Breast epithelium (tissue), 4 donors: ENCODE measurements around the gene MPC2. TPM values are rescaled to one million over a fixed set of nuclear protein-coding genes. Genes with fewer than 3 reads are reported as not detected.
"Not testable (repeated sequence)": the region's sequence is repeated elsewhere in the genome, so short reads cannot be mapped to it uniquely, and the experiment has no call there.

Source experiments
- DNase-seq, 2 donors: peaks; one replicate each; pipeline ENCODE4 v3.0.0-alpha.2; 2019; ENCODE audit warnings: low spot score in 2 of 2
- H3K27ac ChIP-seq, 2 donors: fragments of 200-600 bp; sonication (generic) in 1 of 2; one replicate each; pipeline ENCODE4 v1.5.1; 2016 to 2019; ENCODE audit warnings: mild to moderate bottlenecking in 1 of 2
- H3K27me3 ChIP-seq, 2 donors: fragments of 200-600 bp; sonication (generic) in 1 of 2; one replicate each; pipeline versions ENCODE4 v1.5.1 to v1.6.0; 2017 to 2019; ENCODE audit warnings: control low read depth in 1 of 2, mild to moderate bottlenecking in 1 of 2
- H3K36me3 ChIP-seq: fragments of 200-600 bp; one replicate; pipeline ENCODE4 v1.5.1; 2019
- H3K4me1 ChIP-seq, 2 donors: fragments of 200-600 bp; sonication (generic); one replicate each; pipeline ENCODE4 v1.5.1; 2016 to 2019; ENCODE audit warnings: control low read depth in 1 of 2
- H3K4me3 ChIP-seq, 3 donors: fragments of 200-600 bp; sonication (generic); 1 replicate in 2 of 3; 2 replicates in 1 of 3; pipeline ENCODE4 v1.5.1; 2016 to 2019; ENCODE audit warnings: mild to moderate bottlenecking in 3 of 3, moderate library complexity in 2 of 3
- H3K9me3 ChIP-seq, 2 donors: fragments of 200-600 bp; sonication (generic) in 1 of 2; one replicate each; pipeline ENCODE4 v1.5.1; 2016 to 2019; ENCODE audit warnings: control low read depth in 1 of 2
- CTCF ChIP-seq, 3 donors: fragments of 450-650 bp; IDR thresholded peaks; one replicate each; pipeline ENCODE4 v1.5.1; 2016 to 2017; ENCODE audit warnings: antibody characterized with exemption in 3 of 3, mild to moderate bottlenecking in 3 of 3, moderate library complexity in 3 of 3
- POLR2A ChIP-seq: fragments of 450-650 bp; IDR thresholded peaks from one replicate; pipeline ENCODE4 v1.6.1; 2016; ENCODE audit warnings: antibody characterized with exemption, mild to moderate bottlenecking, moderate library complexity
- POLR2AphosphoS5 ChIP-seq, 3 donors: sonication (generic); formaldehyde crosslinking; IDR thresholded peaks; one replicate each; pipeline ENCODE4 v1.6.1; 2017; ENCODE audit warnings: antibody characterized with exemption in 3 of 3
- intact Hi-C: fragments of 100-400 bp; cut with DNase I; formaldehyde crosslinking; loops from one replicate; pipeline ENCODE4 v1.15.1; 2023; ENCODE audit warnings: low total_unique reads
- total RNA-seq, 3 donors: library from RNA; depleted of rRNA; stranded (reverse); fragments of >200 nt; gene quantifications; one replicate each; pipeline ENCODE4 v1.1.0, GENCODE V29; 2016

MPC2 gene
- total RNA-seq, 3 donors from 2014 or later, result 28.8 to 37.0 (median 29.8) TPM

DNA sequence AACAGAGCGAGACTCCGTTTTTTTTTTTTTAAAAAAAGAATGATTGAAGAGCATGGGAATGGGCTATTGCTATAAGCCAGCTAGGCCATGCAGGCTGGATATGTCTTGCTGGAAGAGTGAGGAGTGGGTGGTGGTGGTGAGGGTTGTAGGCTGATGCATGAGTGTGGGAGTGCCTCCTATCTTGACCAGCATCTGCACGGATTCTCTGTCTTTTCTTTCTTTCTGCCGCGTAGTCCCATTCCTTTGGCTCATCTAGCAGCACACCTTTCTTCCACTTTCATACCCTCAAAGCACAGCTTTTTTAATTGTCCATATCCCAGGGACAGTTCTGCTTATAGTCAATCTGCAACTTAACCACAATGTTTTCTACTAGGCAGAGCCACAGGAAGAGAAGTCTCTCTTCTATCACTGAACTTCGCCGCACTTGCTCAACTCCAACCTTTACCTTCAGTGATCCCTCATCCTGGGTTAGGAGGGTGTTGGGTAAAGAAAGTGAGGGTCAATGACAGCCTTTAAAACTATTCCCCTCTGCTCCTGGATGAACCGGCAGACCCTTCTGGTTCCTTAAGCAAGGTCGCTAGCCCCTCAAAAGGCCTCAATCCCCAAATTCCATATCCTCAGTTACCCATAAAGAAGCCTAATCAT is 38.2 kb downstream of the MPC2 start:
- Histone ChIP-seq H3K9me3 (no peaks in the 10 kb centered on the region), H3K4me1 (no peaks in the 10 kb centered on the region), H3K36me3 (no peaks in the 10 kb centered on the region), H3K27me3 (no peaks in the 10 kb centered on the region), H3K4me3 (no peak overlapping the region), H3K27ac (no peak overlapping the region)
- intact Hi-C loops, result no loop called here
- no peak for TF ChIP-seq CTCF (IDR thresholded peaks at IDR 0.05)
- no peak for TF ChIP-seq POLR2AphosphoS5 (IDR thresholded peaks at IDR 0.05)
- TF ChIP-seq POLR2A, result no peak
- DNase-seq, result no peak

GRCh38 chr1:167893798-167894197 is 43.1 kb downstream of the MPC2 start:
- H3K27me3 ChIP-seq, result no peaks in the 10 kb centered on the region
- no peak overlapping the region for H3K4me3 ChIP-seq
- no peaks in the 10 kb centered on the region for H3K9me3 ChIP-seq
- no peaks in the 10 kb centered on the region for H3K36me3 ChIP-seq
- intact Hi-C loops, result no loop called here
- TF ChIP-seq CTCF (IDR thresholded peaks at IDR 0.05) (no peak), POLR2A (no peak), POLR2AphosphoS5 (IDR thresholded peaks at IDR 0.05) (no peak)
- no peaks in the 10 kb centered on the region for H3K4me1 ChIP-seq
- no peak for DNase-seq
- no peak overlapping the region for H3K27ac ChIP-seq

- Histone ChIP-seq H3K27me3 (no peaks in the 10 kb centered on the region), H3K27ac (no peak overlapping the region), H3K9me3 (no peaks in the 10 kb centered on the region), H3K36me3 (no peaks in the 10 kb centered on the region), H3K4me3 (no peak overlapping the region), H3K4me1 (no peaks in the 10 kb centered on the region)
- TF ChIP-seq POLR2A (no peak), CTCF (IDR thresholded peaks at IDR 0.05) (no peak), POLR2AphosphoS5 (IDR thresholded peaks at IDR 0.05) (no peak)
- DNase-seq, result no peak
- intact Hi-C loops, result no loop called here
Observed at GRCh38 chr1:167890400-167890799, 46.5 kb downstream of the MPC2 start.

GRCh38 chr1:167887187-167887586 is 49.7 kb downstream of the MPC2 start:
- H3K4me1 ChIP-seq, H3K27me3 ChIP-seq, H3K4me3 ChIP-seq, H3K27ac ChIP-seq, H3K9me3 ChIP-seq, DNase-seq, intact Hi-C loops, H3K36me3 ChIP-seq: not testable (repeated sequence)

- Histone ChIP-seq H3K27me3 (no peaks in the 10 kb centered on the region), H3K4me1 (no peaks in the 10 kb centered on the region), H3K36me3 (no peaks in the 10 kb centered on the region), H3K27ac (no peak overlapping the region), H3K4me3 (no peak overlapping the region), H3K9me3 (no peaks in the 10 kb centered on the region)
- DNase-seq, result no peak
- TF ChIP-seq POLR2A, result no peak
- no peak for TF ChIP-seq CTCF (IDR thresholded peaks at IDR 0.05)
- TF ChIP-seq POLR2AphosphoS5 (IDR thresholded peaks at IDR 0.05), result no peak
- intact Hi-C loops, result no loop called here
Observed at GRCh38 chr1:167882376-167882775, 54.5 kb downstream of the MPC2 start.

GRCh38 chr1:167881786-167882185 is 55.1 kb downstream of the MPC2 start:
- no peak for DNase-seq
- Histone ChIP-seq H3K9me3 (no peaks in the 10 kb centered on the region), H3K4me1 (no peaks in the 10 kb centered on the region), H3K36me3 (no peaks in the 10 kb centered on the region), H3K27me3 (no peaks in the 10 kb centered on the region), H3K4me3 (no peak overlapping the region), H3K27ac (no peak overlapping the region)
- intact Hi-C loops, result no loop called here
- no peak for TF ChIP-seq POLR2A
- no peak for TF ChIP-seq CTCF (IDR thresholded peaks at IDR 0.05)
- no peak for TF ChIP-seq POLR2AphosphoS5 (IDR thresholded peaks at IDR 0.05)
